AG04449 (cell line): Measurements from ENCODE around the gene SPAG6.

Source experiments
- CTCF ChIA-PET: fragments of 350-600 bp; formaldehyde crosslinking; extraction: SDS; loops from one replicate; lab custom pipeline; 2021; ENCODE audit warnings: antibody characterized with exemption; lab: Yijun Ruan, JAX
- POLR2A ChIA-PET: fragments of 400-600, 350-600 bp; formaldehyde crosslinking; extraction: SDS; loops from one replicate; lab custom pipeline; 2020; ENCODE audit warnings: antibody characterized with exemption, inconsistent platforms; lab: Yijun Ruan, JAX
- DNase-seq: peaks from one replicate; pipeline ENCODE4 v3.0.0-alpha.2; 2010; ENCODE audit warnings: low read depth, low spot score
- H3K4me3 ChIP-seq: 2 replicates; pipeline ENCODE4 v1.5.1; 2011; ENCODE audit warnings: low read depth, mild to moderate bottlenecking, control low read depth, low read length
- TF ChIP-seq, protein P1 (sequence below): IDR thresholded peaks from one replicate; pipeline ENCODE4 v1.5.1; 2011; ENCODE audit warnings: mild to moderate bottlenecking, moderate library complexity, low read length, control low read depth, inconsistent platforms; ENCODE audit not compliant: insufficient read depth; ENCODE audit errors: missing control alignments

The SPAG6 gene

DNA sequence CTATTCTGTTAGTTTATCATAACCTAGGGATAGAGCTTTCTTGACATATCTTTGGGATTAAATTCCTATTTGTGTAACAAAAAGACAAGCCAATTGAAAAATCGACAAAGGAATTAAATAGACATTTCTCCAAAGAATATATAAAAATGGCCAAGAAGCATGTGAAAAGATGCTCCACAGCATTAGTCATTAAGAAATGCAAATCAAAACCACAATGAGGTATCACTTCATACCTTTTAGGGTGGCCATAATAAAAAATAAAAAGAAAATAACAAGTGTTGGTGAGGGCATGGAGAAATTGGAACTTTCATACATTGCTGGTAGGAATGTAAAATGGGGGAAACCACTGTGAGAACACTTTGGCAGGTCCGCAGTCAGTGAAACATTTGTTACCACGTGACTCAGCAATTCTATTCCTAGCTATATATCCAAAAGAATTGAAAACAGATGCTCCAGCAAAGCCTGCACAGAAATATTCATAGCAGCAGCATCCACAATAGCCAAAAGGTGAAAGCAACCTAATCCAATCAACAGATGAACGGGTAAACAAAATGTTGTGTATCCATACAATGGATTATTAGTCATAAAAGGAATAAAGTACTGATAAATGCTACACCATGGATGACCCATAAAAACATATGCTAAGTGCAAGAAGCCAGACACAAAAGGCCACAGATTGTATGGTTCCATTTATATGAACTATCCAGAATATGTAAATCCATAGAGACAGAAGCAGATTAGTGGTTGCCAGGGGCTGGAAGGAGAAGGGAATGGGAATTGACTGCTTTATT, 20.5 kb downstream of the SPAG6 start:
- ChIA-PET POLR2A (no interaction called here), CTCF (no interaction called here)
- H3K4me3 ChIP-seq = no peak overlapping the region
- TF ChIP-seq, protein P1, sequence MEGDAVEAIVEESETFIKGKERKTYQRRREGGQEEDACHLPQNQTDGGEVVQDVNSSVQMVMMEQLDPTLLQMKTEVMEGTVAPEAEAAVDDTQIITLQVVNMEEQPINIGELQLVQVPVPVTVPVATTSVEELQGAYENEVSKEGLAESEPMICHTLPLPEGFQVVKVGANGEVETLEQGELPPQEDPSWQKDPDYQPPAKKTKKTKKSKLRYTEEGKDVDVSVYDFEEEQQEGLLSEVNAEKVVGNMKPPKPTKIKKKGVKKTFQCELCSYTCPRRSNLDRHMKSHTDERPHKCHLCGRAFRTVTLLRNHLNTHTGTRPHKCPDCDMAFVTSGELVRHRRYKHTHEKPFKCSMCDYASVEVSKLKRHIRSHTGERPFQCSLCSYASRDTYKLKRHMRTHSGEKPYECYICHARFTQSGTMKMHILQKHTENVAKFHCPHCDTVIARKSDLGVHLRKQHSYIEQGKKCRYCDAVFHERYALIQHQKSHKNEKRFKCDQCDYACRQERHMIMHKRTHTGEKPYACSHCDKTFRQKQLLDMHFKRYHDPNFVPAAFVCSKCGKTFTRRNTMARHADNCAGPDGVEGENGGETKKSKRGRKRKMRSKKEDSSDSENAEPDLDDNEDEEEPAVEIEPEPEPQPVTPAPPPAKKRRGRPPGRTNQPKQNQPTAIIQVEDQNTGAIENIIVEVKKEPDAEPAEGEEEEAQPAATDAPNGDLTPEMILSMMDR = no peak
- DNase-seq = no peak

- TF ChIP-seq, protein P1 = no peak
- ChIA-PET CTCF (no interaction called here), POLR2A (no interaction called here)
- H3K4me3 ChIP-seq = no peak overlapping the region
- DNase-seq = no peak
Observed at GRCh38 chr10:22366435-22366703, 21.1 kb downstream of the SPAG6 start.

- CTCF ChIA-PET = no interaction called here
- POLR2A ChIA-PET = no interaction called here
- TF ChIP-seq, protein P1 = no peak
- no peak overlapping the region for H3K4me3 ChIP-seq
- no peak for DNase-seq
Observed at GRCh38 chr10:22366771-22367170, 21.5 kb downstream of the SPAG6 start.

- no peak overlapping the region for H3K4me3 ChIP-seq
- ChIA-PET POLR2A (no interaction called here), CTCF (no interaction called here)
- TF ChIP-seq, protein P1 = no peak
- no peak for DNase-seq
Observed at GRCh38 chr10:22367471-22367870, 22.2 kb downstream of the SPAG6 start.

GRCh38 chr10:22368402-22368801, 23.1 kb downstream of the SPAG6 start:
- no peak overlapping the region for H3K4me3 ChIP-seq
- ChIA-PET CTCF (no interaction called here), POLR2A (no interaction called here)
- TF ChIP-seq, protein P1 = no peak
- DNase-seq = no peak

- H3K4me3 ChIP-seq = no peak overlapping the region
- DNase-seq = no peak
- ChIA-PET POLR2A (no interaction called here), CTCF (no interaction called here)
- TF ChIP-seq, protein P1 = no peak
Observed at GRCh38 chr10:22368981-22369380, 23.7 kb downstream of the SPAG6 start.
